ENCODE results near the gene PTDSS2.

Gene PTDSS2

GRCh38 chr11:461626-462025, 11.5 kb downstream of the PTDSS2 start:
- Histone ChIP-seq H3K4me3 (ENCODE audit: low read depth, low read length, poor library complexity, severe bottlenecking) (no peak overlapping the region), H3K9me3 (ENCODE audit: low read length) (no peaks in the 10 kb centered on the region), H3K36me3 (ENCODE audit: insufficient read depth, low read length) (no peaks in the 10 kb centered on the region; the same call in 1 of the 2 replicates), H3K9me2 (ENCODE audit: low read depth, low read length) (no peaks in the 10 kb centered on the region), H3K9ac (ENCODE audit: low read length) (no peak overlapping the region), H2AFZ (ENCODE audit: low read length) (no peak overlapping the region), H3K27me3 (ENCODE audit: insufficient read depth, low read length) (no peaks in the 10 kb centered on the region), H3F3A (ENCODE audit: insufficient read depth, low read length) (no peaks in the 10 kb centered on the region), H4K20me1 (ENCODE audit: insufficient read depth, low read length) (no peaks in the 10 kb centered on the region), H3K79me2 (ENCODE audit: insufficient read depth, low read length) (no peaks in the 10 kb centered on the region), H3K4me2 (ENCODE audit: low read length) (no peak overlapping the region), H3K4me1 (ENCODE audit: insufficient read depth, low read length, severe bottlenecking) (peaks cover 8% of the 10 kb centered on the region), H3K27ac (ENCODE audit: low read depth, low read length, poor library complexity, severe bottlenecking) (no peak overlapping the region)
- no peak for TF ChIP-seq CTCF (IDR thresholded peaks at IDR 0.05; ENCODE audit: low read length)
- no peak for TF ChIP-seq EZH2 (IDR thresholded peaks at IDR 0.05; ENCODE audit: borderline replicate concordance, low read length)

GRCh38 chr11:462107-462890, 12.2 kb downstream of the PTDSS2 start:
- Histone ChIP-seq H3K4me3 (ENCODE audit: low read depth, low read length, poor library complexity, severe bottlenecking) (no peak overlapping the region), H2AFZ (ENCODE audit: low read length) (no peak overlapping the region), H3K27ac (ENCODE audit: low read depth, low read length, poor library complexity, severe bottlenecking) (no peak overlapping the region)

GRCh38 chr11:464316-464715, 14.2 kb downstream of the PTDSS2 start:
- H4K20me1 ChIP-seq (ENCODE audit: insufficient read depth, low read length), result no peaks in the 10 kb centered on the region
- H2AFZ ChIP-seq (ENCODE audit: low read length), result no peak overlapping the region
- no peak overlapping the region for H3K9ac ChIP-seq (ENCODE audit: low read length)
- H3K4me3 ChIP-seq (ENCODE audit: low read depth, low read length, poor library complexity, severe bottlenecking), result no peak overlapping the region
- H3F3A ChIP-seq (ENCODE audit: insufficient read depth, low read length), result no peaks in the 10 kb centered on the region
- no peaks in the 10 kb centered on the region for H3K4me1 ChIP-seq (ENCODE audit: insufficient read depth, low read length, severe bottlenecking)
- no peaks in the 10 kb centered on the region for H3K79me2 ChIP-seq (ENCODE audit: insufficient read depth, low read length)
- no peaks in the 10 kb centered on the region; the same call in 1 of the 2 replicates for H3K36me3 ChIP-seq (ENCODE audit: insufficient read depth, low read length)
- no peak overlapping the region for H3K4me2 ChIP-seq (ENCODE audit: low read length)
- H3K27me3 ChIP-seq (ENCODE audit: insufficient read depth, low read length), result no peaks in the 10 kb centered on the region
- no peaks in the 10 kb centered on the region for H3K9me3 ChIP-seq (ENCODE audit: low read length)
- no peaks in the 10 kb centered on the region for H3K9me2 ChIP-seq (ENCODE audit: low read depth, low read length)
- TF ChIP-seq CTCF (IDR thresholded peaks at IDR 0.05; ENCODE audit: low read length), result no peak
- TF ChIP-seq EZH2 (IDR thresholded peaks at IDR 0.05; ENCODE audit: borderline replicate concordance, low read length), result no peak
- H3K27ac ChIP-seq (ENCODE audit: low read depth, low read length, poor library complexity, severe bottlenecking), result no peak overlapping the region

More at GRCh38 chr11:462107-462890, 12.2 kb downstream of the PTDSS2 start:
- Histone ChIP-seq H3K4me2 (ENCODE audit: low read length) (no peak overlapping the region), H3K79me2 (ENCODE audit: insufficient read depth, low read length) (no peaks in the 10 kb centered on the region), H3K9me3 (ENCODE audit: low read length) (no peaks in the 10 kb centered on the region), H3K27me3 (ENCODE audit: insufficient read depth, low read length) (no peaks in the 10 kb centered on the region), H3K9ac (ENCODE audit: low read length) (no peak overlapping the region), H3K36me3 (ENCODE audit: insufficient read depth, low read length) (no peaks in the 10 kb centered on the region; the same call in 1 of the 2 replicates), H3K4me1 (ENCODE audit: insufficient read depth, low read length, severe bottlenecking) (peaks cover 1% of the 10 kb centered on the region), H3F3A (ENCODE audit: insufficient read depth, low read length) (no peaks in the 10 kb centered on the region), H3K9me2 (ENCODE audit: low read depth, low read length) (no peaks in the 10 kb centered on the region), H4K20me1 (ENCODE audit: insufficient read depth, low read length) (no peaks in the 10 kb centered on the region)
- TF ChIP-seq CTCF (IDR thresholded peaks at IDR 0.05; ENCODE audit: low read length) (no peak), EZH2 (IDR thresholded peaks at IDR 0.05; ENCODE audit: borderline replicate concordance, low read length) (no peak)
